ENCODE measurements around the gene ETV1. TPM values are rescaled to one million over a fixed set of nuclear protein-coding genes. Genes with fewer than 3 reads are reported as not detected.

The ETV1 gene
- total RNA-seq, 1 experiment from 2014 or later = 7.4 TPM

DNA sequence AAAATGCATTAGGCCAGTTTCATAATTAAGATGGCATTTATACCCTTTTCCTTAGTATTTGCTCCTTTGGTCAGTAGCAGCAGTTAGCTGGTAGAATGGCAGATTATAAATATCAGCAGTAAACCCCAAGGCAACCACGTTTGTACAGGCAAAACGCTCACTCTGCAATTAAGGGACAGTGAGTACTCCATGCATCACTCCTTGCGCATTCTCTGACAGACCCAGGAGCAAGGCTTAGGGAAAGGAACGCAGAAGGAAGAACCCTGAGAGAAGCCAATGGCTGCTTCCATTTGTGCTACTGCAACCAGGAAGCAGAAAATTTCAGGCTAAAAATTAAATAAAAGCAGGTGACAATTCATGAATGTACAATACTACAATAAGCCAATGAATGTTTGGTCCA is 12.9 kb downstream of the ETV1 start:
- H3K27ac ChIP-seq (ENCODE audit: low read length) = no peak overlapping the region
- TF ChIP-seq POLR2AphosphoS5 (IDR thresholded peaks at IDR 0.05; ENCODE audit: low read depth, low read length) (no peak), SIN3A (IDR thresholded peaks at IDR 0.05; ENCODE audit: borderline replicate concordance, insufficient read depth, low read depth, low read length) (no peak), TCF7L2 (IDR thresholded peaks at IDR 0.05; ENCODE audit: low read depth, low read length) (no peak)
- TF ChIP-seq, protein P1, sequence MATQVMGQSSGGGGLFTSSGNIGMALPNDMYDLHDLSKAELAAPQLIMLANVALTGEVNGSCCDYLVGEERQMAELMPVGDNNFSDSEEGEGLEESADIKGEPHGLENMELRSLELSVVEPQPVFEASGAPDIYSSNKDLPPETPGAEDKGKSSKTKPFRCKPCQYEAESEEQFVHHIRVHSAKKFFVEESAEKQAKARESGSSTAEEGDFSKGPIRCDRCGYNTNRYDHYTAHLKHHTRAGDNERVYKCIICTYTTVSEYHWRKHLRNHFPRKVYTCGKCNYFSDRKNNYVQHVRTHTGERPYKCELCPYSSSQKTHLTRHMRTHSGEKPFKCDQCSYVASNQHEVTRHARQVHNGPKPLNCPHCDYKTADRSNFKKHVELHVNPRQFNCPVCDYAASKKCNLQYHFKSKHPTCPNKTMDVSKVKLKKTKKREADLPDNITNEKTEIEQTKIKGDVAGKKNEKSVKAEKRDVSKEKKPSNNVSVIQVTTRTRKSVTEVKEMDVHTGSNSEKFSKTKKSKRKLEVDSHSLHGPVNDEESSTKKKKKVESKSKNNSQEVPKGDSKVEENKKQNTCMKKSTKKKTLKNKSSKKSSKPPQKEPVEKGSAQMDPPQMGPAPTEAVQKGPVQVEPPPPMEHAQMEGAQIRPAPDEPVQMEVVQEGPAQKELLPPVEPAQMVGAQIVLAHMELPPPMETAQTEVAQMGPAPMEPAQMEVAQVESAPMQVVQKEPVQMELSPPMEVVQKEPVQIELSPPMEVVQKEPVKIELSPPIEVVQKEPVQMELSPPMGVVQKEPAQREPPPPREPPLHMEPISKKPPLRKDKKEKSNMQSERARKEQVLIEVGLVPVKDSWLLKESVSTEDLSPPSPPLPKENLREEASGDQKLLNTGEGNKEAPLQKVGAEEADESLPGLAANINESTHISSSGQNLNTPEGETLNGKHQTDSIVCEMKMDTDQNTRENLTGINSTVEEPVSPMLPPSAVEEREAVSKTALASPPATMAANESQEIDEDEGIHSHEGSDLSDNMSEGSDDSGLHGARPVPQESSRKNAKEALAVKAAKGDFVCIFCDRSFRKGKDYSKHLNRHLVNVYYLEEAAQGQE (IDR thresholded peaks at IDR 0.05; ENCODE audit: insufficient read depth in 1 of 2, low read depth in 2 of 2, low read length in 1 of 2) = no peak
- TF ChIP-seq, protein P2, sequence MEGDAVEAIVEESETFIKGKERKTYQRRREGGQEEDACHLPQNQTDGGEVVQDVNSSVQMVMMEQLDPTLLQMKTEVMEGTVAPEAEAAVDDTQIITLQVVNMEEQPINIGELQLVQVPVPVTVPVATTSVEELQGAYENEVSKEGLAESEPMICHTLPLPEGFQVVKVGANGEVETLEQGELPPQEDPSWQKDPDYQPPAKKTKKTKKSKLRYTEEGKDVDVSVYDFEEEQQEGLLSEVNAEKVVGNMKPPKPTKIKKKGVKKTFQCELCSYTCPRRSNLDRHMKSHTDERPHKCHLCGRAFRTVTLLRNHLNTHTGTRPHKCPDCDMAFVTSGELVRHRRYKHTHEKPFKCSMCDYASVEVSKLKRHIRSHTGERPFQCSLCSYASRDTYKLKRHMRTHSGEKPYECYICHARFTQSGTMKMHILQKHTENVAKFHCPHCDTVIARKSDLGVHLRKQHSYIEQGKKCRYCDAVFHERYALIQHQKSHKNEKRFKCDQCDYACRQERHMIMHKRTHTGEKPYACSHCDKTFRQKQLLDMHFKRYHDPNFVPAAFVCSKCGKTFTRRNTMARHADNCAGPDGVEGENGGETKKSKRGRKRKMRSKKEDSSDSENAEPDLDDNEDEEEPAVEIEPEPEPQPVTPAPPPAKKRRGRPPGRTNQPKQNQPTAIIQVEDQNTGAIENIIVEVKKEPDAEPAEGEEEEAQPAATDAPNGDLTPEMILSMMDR (IDR thresholded peaks at IDR 0.05) = no peak
- DNase-seq (ENCODE audit: low read depth, low spot score) (no peak), ATAC-seq (no peak)
- no peak overlapping the region for H3K4me3 ChIP-seq (ENCODE audit: low read depth in 2 of 2, low read length in 2 of 2)
- H3K9me3 ChIP-seq (ENCODE audit: control insufficient read depth, insufficient read depth, low read depth, low read length) = no peaks in the 10 kb centered on the region
- no peaks in the 10 kb centered on the region for H3K36me3 ChIP-seq (ENCODE audit: control insufficient read depth, insufficient read depth, low read length)
- no TSS peak for BruUV-seq (replicated peaks)
- ChIA-PET POLR2A (interaction anchor here (0.6 kb wide), 1 partner anchor 1172 kb away, joined by 3 read pairs; no protein-coding TSS in a partner anchor), CTCF (no interaction called here)
- peaks cover 10% of the 10 kb centered on the region for H3K4me1 ChIP-seq (ENCODE audit: control insufficient read depth, insufficient read depth, low read length)
- no peaks in the 10 kb centered on the region for H3K27me3 ChIP-seq (ENCODE audit: control insufficient read depth, insufficient read depth, low read length)
- in situ Hi-C loops (cut with HindIII; ENCODE audit: low pct_unique_long_range_greater_than_20kb, low sequenced_read_pairs) = no loop called here
- intact Hi-C loops (cut with micrococcal nuclease; ENCODE audit: unreplicated experiment) = no loop called here

DNA sequence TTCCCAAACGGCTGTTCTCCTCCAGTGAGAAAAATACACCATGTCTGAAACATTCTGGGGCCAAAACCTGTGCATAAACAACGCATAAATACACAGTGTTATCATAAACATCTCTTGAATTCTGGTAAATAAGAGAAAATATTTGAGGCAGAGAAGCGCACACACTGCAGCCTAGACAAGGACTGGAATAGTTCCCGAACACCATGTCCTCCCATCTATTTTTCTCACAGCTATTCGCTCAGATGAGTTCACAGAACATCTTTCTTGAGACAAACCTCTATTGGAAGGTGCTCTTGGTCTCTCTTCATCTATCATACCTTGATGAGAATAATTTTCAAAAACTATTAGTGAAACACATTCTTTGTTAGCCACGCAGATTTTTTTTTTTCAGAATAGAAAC is 24.4 kb downstream of the ETV1 start:
- Histone ChIP-seq H3K27ac (ENCODE audit: low read length) (no peak overlapping the region), H3K4me1 (ENCODE audit: control insufficient read depth, insufficient read depth, low read length) (no peaks in the 10 kb centered on the region), H3K27me3 (ENCODE audit: control insufficient read depth, insufficient read depth, low read length) (no peaks in the 10 kb centered on the region), H3K4me3 (ENCODE audit: low read depth in 2 of 2, low read length in 2 of 2) (no peak overlapping the region), H3K36me3 (ENCODE audit: control insufficient read depth, insufficient read depth, low read length) (no peaks in the 10 kb centered on the region), H3K9me3 (ENCODE audit: control insufficient read depth, insufficient read depth, low read depth, low read length) (no peaks in the 10 kb centered on the region)
- TF ChIP-seq, protein P2 (IDR thresholded peaks at IDR 0.05) = no peak
- TF ChIP-seq TCF7L2 (IDR thresholded peaks at IDR 0.05; ENCODE audit: low read depth, low read length) = no peak
- TF ChIP-seq, protein P1 (IDR thresholded peaks at IDR 0.05; ENCODE audit: insufficient read depth in 1 of 2, low read depth in 2 of 2, low read length in 1 of 2) = no peak
- no peak for TF ChIP-seq SIN3A (IDR thresholded peaks at IDR 0.05; ENCODE audit: borderline replicate concordance, insufficient read depth, low read depth, low read length)
- ChIA-PET CTCF (no interaction called here), POLR2A (no interaction called here)
- intact Hi-C loops (cut with micrococcal nuclease; ENCODE audit: unreplicated experiment) = no loop called here
- ATAC-seq = no peak
- in situ Hi-C loops (cut with HindIII; ENCODE audit: low pct_unique_long_range_greater_than_20kb, low sequenced_read_pairs) = no loop called here
- DNase-seq (ENCODE audit: low read depth, low spot score) = no peak
- no TSS peak for BruUV-seq (replicated peaks)

Measured in Panc1 (cell line).